NB4 (cell line): ENCODE data around the gene CLTCL1.
"Not testable (repeated sequence)": the region's sequence is repeated elsewhere in the genome, so short reads cannot be mapped to it uniquely, and the experiment has no call there.

Experiments
- CTCF ChIP-seq: IDR thresholded peaks from one replicate; pipeline ENCODE4 v1.5.1; 2012; ENCODE audit warnings: low read depth, low read length
- POLR2A ChIP-seq: IDR thresholded peaks from 2 replicates; pipeline ENCODE4 v1.6.1; 2011; ENCODE audit warnings: mild to moderate bottlenecking; ENCODE audit not compliant: insufficient read length; ENCODE audit errors: extremely low read depth

GRCh38 chr22:19258968-19259288 is 32.6 kb downstream of the CLTCL1 start:
- TF ChIP-seq CTCF, POLR2A: not testable (repeated sequence)
